ENCODE measurements around the gene TAS2R43. TPM values are rescaled to one million over a fixed set of nuclear protein-coding genes. Genes with fewer than 3 reads are reported as not detected.
"Not testable (repeated sequence)": the region's sequence is repeated elsewhere in the genome, so short reads cannot be mapped to it uniquely, and the experiment has no call there.

Gene TAS2R43
- 1 to 10 TPM in 1 of 2 donors, under 1 TPM in 1; 0.33 to 1.3 TPM for total RNA-seq
- long read RNA-seq, donor 1: 0 reads
- long read RNA-seq, donor 2: 0 reads

DNA sequence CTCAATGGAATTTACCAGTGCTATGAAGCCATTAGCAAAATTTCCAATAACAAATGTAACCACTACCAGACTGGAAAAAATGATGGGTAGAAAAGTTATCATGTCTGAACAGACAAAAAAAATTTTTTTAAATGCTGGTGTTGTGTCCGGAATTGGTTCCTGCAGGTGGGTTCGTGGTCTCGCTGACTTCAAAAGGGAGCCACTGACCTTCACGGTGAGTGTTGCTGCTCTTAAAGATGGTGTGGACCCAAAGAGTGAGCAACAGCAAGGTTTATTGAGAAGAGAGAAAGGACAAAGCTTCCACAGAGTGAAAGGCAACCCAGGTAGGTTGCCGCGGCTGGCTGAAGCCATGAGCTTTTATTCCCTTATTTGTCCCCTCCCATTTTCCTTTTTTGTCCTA, at the start of gene TAS2R43:
TSS of gene TAS2R43 (minus strand) at position 186 of the 400 bp plus-strand sequence. CDS start at position 102, 84 bp downstream.
- intact Hi-C loops (cut with DNase I): no loop called here
- no peak for DNase-seq (ENCODE audit: low spot score)

DNA sequence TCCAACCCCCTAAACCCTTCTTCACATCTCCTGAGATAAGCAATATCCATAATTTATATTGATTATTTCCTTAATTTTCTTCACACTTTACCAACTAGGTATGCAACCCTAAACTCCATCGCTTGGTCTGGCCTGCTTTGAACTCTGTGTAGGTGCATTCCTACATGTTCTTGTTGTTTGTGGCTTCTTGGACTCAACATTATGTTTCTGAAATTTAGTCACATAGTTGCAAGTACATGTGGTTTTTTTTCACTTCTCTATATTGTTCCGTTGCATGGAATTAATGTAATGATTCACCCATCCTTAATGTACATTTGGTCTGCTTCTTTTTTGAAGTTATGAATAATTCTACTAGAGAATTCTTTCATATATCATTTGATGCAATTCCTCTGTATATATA, 44.0 kb upstream of the TAS2R43 start:
- no peak for DNase-seq (ENCODE audit: low spot score)

DNA sequence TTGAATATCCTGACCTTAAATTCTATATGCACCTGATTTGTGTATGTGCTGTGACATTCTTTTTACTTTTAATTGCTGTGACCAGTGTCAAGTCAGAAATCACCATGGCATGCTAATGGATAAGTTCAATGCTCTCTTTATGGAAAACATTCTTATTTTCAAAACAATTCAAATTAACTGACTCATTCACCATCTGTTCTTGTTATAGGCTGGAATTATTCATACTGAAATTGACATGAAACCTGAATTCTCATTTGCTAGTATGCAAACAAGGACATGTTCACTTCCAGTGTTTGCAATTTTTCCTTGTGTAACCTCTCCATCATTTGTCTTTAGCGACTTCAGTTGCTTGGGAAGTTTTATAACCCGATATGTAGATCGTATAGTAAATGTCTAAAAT, 42.2 kb upstream of the TAS2R43 start, which contains the start of gene TAS2R30:
TSS of gene TAS2R30 (minus strand) at position 340 of the 400 bp plus-strand sequence. CDS start 400 bp downstream, outside the sequence.
- intact Hi-C loops (cut with DNase I): loop anchor here in 1 of 2 donors (10.0 kb wide), 1 partner anchor 50 kb away; the partner anchor contains the start of gene TAS2R42
- no peak for DNase-seq (ENCODE audit: low spot score)

More for the DNA sequence above, 44.0 kb upstream of the TAS2R43 start:
- intact Hi-C loops (cut with DNase I): loop anchor here in 1 of 2 donors (10.0 kb wide), 1 partner anchor 49 kb away; the partner anchor contains the start of gene TAS2R42

DNA sequence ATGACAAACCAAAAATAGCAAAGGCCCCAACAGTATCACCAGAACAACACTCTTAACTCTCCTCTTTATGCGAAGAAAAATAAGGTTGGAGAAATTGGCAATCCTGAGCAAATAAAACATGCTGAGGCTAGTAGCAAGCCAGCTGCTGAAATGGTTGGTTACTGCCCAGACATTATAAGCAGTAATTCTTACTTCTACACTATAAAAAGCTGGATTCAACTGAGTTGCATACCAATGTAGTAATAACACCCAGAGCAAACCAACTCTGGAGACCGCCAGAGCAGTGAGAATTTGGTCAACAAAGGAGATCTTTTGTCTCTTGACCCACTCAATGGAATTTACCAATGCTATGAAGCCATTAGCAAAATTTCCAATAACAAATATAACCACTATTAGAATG, 41.7 kb upstream of the TAS2R43 start:
- no peak for DNase-seq (ENCODE audit: low spot score)
- intact Hi-C loops (cut with DNase I): loop anchor here in 1 of 2 donors (10.0 kb wide), 1 partner anchor 51 kb away; the partner anchor contains the start of gene TAS2R42

- intact Hi-C loops (cut with DNase I): loop anchor here in 1 of 2 donors (10.0 kb wide), 1 partner anchor 52 kb away; the partner anchor contains the start of gene TAS2R42
- no peak for DNase-seq (ENCODE audit: low spot score)
Measured at GRCh38 chr12:11133162-11133561, 41.0 kb upstream of the TAS2R43 start.

- intact Hi-C loops (cut with DNase I): loop anchor here in 1 of 2 donors (10.0 kb wide), 1 partner anchor 54 kb away; the partner anchor contains the start of gene TAS2R42
- DNase-seq (ENCODE audit: low spot score): no peak
Measured at GRCh38 chr12:11130999-11131398, 38.9 kb upstream of the TAS2R43 start.

DNA sequence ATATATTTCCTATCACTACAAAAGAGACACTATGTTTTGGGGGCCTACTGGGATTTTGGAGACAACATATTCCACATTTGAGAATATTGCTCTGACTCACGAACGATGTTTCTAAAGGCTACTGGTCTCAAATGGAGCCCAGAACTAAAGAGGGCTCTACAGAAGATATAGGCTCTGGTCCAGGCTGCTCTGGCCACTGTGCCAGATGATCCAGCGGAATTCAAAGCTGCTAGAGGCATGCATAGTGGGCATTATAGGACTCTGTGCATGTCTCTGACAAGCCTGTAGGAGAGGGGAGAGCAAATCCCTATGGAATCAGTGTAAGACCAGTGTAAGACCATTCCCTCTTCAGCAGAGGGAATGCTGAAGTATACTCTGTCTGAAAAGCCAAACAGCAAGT, 38.3 kb upstream of the TAS2R43 start:
- no peak for DNase-seq (ENCODE audit: low spot score)
- intact Hi-C loops (cut with DNase I): loop anchor here in 1 of 2 donors (10.0 kb wide), 1 partner anchor 54 kb away; the partner anchor contains the start of gene TAS2R42

DNA sequence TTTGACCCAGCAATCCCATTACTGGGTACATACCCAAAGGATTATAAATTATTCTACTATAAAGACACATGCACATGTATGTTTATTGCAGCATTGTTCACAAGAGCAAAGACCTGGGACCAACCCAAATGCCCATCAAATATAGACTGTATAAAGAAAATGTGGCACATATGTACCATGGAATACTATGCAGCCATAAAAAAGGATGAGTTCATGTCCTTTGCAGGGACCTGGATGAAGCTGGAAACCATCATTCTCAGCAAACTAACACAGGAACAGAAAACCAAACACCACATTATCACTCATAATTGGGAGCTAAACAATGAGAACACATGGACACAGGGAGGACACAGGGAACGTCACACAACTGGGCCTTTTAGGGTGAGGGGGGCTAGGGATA, 22.0 kb upstream of the TAS2R43 start:
- intact Hi-C loops (cut with DNase I); DNase-seq (ENCODE audit: low spot score): not testable (repeated sequence)

DNA sequence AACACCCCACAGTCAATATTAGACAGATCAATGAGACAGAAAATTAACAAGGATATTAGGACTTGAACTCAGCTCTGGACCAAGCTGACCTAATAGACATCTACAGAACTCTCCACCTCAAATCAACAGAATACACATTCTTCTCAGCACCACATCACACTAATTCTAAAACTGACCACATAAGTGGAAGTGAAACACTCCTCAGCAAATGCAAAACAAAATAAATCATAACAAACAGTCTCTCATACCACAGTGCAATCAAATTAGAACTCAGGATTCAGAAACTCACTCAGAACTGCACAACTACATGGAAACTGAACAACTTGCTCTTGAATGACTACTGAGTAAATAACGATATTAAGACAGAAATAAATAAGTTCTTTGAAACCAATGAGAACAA, 19.1 kb upstream of the TAS2R43 start:
- intact Hi-C loops (cut with DNase I); DNase-seq (ENCODE audit: low spot score): not testable (repeated sequence)

DNA sequence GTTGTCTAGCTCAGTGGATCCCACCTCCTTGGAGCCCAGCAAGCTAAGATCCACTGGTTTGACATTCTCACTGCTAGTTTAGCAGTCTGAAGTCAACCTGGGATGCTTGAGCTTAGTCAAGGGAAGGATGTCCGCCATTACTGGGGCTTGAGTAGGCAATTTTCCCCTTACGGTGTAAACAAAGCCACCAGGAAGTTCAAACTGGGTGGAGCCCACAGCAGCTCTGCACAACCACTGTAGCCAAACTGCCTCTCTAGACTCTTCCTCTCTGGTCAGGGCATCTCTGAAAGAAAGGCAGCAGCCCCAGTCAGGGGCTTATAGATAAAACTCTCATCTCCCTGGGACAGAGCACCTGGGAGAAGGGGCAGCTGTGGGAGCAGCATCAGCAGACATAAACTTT, 16.7 kb upstream of the TAS2R43 start:
- intact Hi-C loops (cut with DNase I): no loop called here
- no peak for DNase-seq (ENCODE audit: low spot score)

- intact Hi-C loops (cut with DNase I): no loop called here
Measured at GRCh38 chr12:11107719-11108118, 15.6 kb upstream of the TAS2R43 start.

DNA sequence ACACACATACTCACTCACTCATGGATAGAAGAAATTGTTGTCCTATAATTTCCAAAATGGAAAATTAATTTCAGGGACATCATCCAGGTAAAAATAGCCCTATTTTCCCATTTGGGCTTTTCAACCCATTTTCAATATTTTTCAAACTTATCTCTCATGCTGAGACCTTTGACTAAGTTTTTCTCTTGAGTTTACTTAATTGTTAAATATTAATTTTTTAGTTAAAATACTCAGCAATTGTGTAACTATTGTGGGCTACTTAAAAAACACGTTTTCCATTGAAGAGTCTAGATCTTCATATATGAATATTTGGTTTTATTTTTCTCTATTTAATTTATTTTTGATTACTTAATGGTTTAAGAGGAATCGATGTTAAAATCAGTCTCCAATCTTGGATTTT, 14.2 kb upstream of the TAS2R43 start:
- intact Hi-C loops (cut with DNase I): no loop called here
- no peak for DNase-seq (ENCODE audit: low spot score)

More at GRCh38 chr12:11107719-11108118, 15.6 kb upstream of the TAS2R43 start:
- no peak for DNase-seq (ENCODE audit: low spot score)

DNA sequence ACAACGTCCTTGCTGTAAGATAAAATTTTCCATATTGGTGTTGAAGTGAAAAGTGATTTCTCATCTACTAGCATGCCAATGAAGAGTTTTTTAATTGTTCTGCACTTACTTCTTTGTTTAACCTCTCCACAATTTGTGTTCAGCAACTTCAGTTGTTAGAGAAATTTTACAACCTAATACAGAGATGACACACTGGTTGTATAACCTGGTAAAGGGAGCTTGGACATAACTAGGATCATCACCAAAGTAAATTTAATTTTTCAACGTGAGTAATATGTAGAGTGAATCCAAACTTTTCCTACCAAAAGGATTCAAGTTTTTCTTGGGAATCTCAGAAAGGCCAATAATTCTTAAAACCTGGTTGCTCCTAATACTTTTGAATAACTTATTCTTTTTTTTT, 13.4 kb upstream of the TAS2R43 start:
- intact Hi-C loops (cut with DNase I): no loop called here
- no peak for DNase-seq (ENCODE audit: low spot score)

DNA sequence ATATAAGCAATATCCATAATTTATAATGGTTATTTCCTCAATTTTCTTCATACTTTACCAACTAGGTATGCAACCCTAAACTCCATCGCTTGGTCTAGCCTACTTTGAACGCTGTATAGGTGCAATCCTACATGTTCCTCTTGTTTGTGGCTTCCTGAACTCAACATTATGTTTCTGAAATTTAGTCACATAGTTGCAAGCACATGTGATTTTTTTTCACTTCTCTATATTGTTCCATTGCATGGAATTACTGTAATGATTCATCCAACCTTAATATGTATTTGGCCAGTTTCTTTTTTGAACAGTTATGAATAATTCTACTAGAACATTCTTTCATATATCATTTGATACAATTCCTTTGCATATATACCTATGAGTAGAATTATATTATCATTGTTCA, 2.8 kb upstream of the TAS2R43 start:
- DNase-seq (ENCODE audit: low spot score); intact Hi-C loops (cut with DNase I): not testable (repeated sequence)

- no peak for DNase-seq (ENCODE audit: low spot score)
- intact Hi-C loops (cut with DNase I): no loop called here
Measured at GRCh38 chr12:11089246-11089645, 2.9 kb downstream of the TAS2R43 start.

- DNase-seq (ENCODE audit: low spot score): no peak
- intact Hi-C loops (cut with DNase I): no loop called here
Measured at GRCh38 chr12:11085419-11085818, 6.7 kb downstream of the TAS2R43 start.

DNA sequence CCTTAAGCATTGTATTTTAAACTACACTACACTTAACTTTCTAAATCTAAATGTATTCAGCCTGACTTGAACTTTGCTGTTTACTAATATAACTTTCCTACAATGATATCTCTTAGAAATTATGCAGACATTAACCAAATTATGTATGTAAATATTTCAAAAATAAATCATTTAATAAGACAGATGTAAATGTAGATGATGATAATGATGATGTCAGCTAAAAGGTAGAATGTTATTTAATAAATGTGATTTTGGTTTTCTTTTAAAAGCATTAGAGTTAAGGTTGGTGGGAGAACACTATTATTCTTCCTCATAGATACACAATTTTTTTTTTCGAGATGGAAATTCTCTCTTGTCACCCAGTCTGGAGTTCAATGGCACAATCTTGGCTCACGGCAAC, 10.1 kb downstream of the TAS2R43 start:
- no peak for DNase-seq (ENCODE audit: low spot score)
- intact Hi-C loops (cut with DNase I): no loop called here

DNA sequence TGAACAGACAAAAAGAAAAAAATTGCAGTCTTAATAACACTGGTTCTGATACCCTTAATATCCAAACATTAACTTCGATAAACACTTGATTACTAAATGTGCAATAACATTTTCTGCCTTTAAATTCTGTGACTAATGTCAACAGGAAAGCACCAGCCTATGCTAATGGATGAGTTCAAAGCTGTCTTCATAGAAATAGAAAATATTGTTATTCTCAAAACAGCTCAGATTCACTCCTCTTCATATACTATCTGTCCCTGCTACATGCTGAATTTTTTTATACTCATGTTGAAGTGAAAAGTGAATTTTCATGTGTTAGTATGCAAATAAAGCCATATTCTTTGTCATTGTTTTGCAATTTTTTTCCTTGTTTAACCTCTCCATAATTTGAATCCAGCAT, 13.9 kb downstream of the TAS2R43 start:
- intact Hi-C loops (cut with DNase I): no loop called here
- DNase-seq (ENCODE audit: low spot score): no peak

- DNase-seq (ENCODE audit: low spot score): no peak
- intact Hi-C loops (cut with DNase I): no loop called here
Measured at GRCh38 chr12:11075642-11076041, 16.5 kb downstream of the TAS2R43 start.

DNA sequence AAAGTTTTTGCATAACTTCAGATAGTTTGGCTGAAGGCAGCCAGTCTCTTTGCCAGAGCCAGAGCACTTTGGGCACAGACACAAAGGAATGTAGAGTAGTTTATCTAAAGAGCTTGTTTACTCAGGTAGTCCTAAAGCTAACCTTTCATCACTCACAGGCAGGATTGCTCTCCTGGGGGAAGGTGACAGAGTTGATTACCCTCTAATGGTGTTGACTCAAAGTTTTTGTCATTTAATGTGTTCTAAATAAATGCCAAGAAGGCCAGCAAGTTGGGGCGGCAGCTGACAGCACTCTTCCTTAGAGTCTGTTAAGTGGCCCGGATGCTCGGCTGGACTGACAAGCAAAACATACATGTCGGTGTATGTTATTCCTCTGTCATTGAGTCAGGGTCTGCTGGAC, 20.7 kb downstream of the TAS2R43 start:
- no peak for DNase-seq (ENCODE audit: low spot score)
- intact Hi-C loops (cut with DNase I): loop anchor here in 1 of 2 donors (5.0 kb wide), 1 partner anchor 54 kb away; no protein-coding TSS in a partner anchor

DNA sequence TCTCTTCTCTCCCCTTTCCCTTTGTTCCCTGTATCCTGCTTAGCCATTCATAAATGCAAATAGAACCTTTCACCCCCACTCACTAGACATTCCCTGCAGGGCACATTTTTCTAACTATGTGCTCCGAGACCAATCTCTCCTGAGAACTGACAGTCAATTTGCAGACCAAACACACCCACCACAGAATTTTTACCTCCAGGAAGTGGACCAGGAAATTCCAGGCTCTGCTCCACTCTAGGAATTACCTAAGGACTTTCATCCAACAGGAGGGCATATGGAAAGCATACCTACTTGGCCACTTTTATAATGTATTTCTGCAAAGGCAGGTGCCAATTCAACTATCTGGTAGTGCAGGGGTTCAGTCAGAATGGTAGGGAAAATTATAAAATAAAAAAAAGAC, 21.1 kb downstream of the TAS2R43 start:
- intact Hi-C loops (cut with DNase I): loop anchor here in 1 of 2 donors (5.0 kb wide), 1 partner anchor 54 kb away; no protein-coding TSS in a partner anchor
- DNase-seq (ENCODE audit: low spot score): no peak
